HG02610 (cell line): ENCODE data around the gene IFI44.

Experiments used
- ATAC-seq: cut with Tn5 transposase; IDR thresholded peaks from one replicate; pipeline ENCODE4 v1.9.1; 2021; ENCODE audit warnings: mild to moderate bottlenecking, moderate library complexity; ENCODE audit not compliant: unreplicated experiment

The IFI44 gene

GRCh38 chr1:78650114-78650660, 556 bp downstream of the IFI44 start:
- ATAC-seq = peak; percentile 24

- ATAC-seq = peak; percentile 24
These were observed 1.6 kb downstream of the IFI44 start for GRCh38 chr1:78651241-78651640.

GRCh38 chr1:78652019-78652560, 2.5 kb downstream of the IFI44 start:
- no peak for ATAC-seq

GRCh38 chr1:78658901-78659300, 9.3 kb downstream of the IFI44 start:
- no peak for ATAC-seq

- ATAC-seq = no peak
These were observed 14.3 kb downstream of the IFI44 start for GRCh38 chr1:78663923-78664322.

- ATAC-seq = peak; percentile 51
These were observed 15.1 kb downstream of the IFI44 start for GRCh38 chr1:78664763-78665162.

- peak; percentile 11 for ATAC-seq
These were observed 16.2 kb downstream of the IFI44 start for GRCh38 chr1:78665809-78666208.

- no peak for ATAC-seq
These were observed 18.3 kb downstream of the IFI44 start for GRCh38 chr1:78667939-78668338.

- no peak for ATAC-seq
These were observed 18.8 kb downstream of the IFI44 start for GRCh38 chr1:78668427-78668826.

- no peak for ATAC-seq
These were observed 22.8 kb downstream of the IFI44 start for GRCh38 chr1:78672428-78672827.

GRCh38 chr1:78673120-78673519, 23.5 kb downstream of the IFI44 start:
- ATAC-seq = no peak

GRCh38 chr1:78676347-78676982, 26.8 kb downstream of the IFI44 start:
- ATAC-seq = peak; percentile 35

GRCh38 chr1:78676993-78677392, 27.4 kb downstream of the IFI44 start:
- ATAC-seq = no peak

GRCh38 chr1:78677788-78678187, 28.2 kb downstream of the IFI44 start:
- no peak for ATAC-seq

- peak; percentile 77 for ATAC-seq
These were observed 28.7 kb downstream of the IFI44 start for GRCh38 chr1:78678324-78678723.

GRCh38 chr1:78681265-78681664, 31.6 kb downstream of the IFI44 start:
- ATAC-seq = no peak

- ATAC-seq = no peak
These were observed 32.9 kb downstream of the IFI44 start for GRCh38 chr1:78682496-78682895.

- no peak for ATAC-seq
These were observed 33.4 kb downstream of the IFI44 start for GRCh38 chr1:78683079-78683478.

GRCh38 chr1:78687315-78687714, 37.7 kb downstream of the IFI44 start:
- ATAC-seq = no peak

- no peak for ATAC-seq
These were observed 38.3 kb downstream of the IFI44 start for GRCh38 chr1:78687914-78688313.

GRCh38 chr1:78688697-78689096, 39.1 kb downstream of the IFI44 start:
- no peak for ATAC-seq

- no peak for ATAC-seq
These were observed 40.9 kb downstream of the IFI44 start for GRCh38 chr1:78690516-78690915.
